NCI-H2171 (cell line): ENCODE measurements around the gene DPPA2.

ENCODE experiments used
- DNase-seq: peaks from one replicate; lab custom pipeline; 2025; lab: John Stamatoyannopoulos, UW

DPPA2 gene

DNA sequence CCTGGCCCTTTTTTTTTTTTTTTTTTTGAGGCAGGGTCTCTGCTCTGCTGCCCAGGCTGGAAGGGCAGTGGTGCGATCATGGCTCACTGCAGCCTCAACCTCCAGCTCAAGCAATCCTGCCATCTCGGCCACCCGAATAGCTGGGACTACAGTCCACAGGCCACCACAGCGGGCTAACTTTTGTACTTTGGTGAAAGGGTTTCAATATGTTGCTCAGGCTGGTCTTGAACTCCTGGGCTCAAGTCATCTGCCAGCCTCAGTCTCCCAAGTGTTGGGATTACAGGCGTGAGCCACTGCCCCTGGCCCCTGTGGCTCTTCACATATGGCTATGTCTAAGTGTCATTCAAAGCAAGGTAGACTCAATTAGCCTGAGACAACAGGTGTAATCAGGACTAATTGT is 8.8 kb upstream of the DPPA2 start:
- DNase-seq = no peak

DNA sequence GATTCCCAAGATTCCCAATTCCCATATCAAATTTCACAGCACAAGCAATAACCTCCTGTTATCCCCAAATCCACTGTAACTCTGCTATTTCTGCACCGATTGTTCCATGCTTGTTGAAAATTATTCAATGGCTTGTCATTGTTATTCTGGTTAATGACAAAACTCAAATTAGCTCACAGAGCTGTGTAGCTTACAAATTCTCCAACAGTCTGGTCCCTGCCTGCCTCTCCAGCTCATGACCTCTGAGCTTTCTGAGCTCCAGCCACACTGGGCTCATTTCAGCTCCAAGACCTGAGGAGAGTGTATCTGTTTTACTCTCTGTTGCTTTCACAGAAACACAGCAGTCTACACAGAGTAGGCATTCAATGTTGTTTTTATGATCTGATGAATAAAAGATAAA is 3.3 kb downstream of the DPPA2 start:
- DNase-seq = no peak

DNA sequence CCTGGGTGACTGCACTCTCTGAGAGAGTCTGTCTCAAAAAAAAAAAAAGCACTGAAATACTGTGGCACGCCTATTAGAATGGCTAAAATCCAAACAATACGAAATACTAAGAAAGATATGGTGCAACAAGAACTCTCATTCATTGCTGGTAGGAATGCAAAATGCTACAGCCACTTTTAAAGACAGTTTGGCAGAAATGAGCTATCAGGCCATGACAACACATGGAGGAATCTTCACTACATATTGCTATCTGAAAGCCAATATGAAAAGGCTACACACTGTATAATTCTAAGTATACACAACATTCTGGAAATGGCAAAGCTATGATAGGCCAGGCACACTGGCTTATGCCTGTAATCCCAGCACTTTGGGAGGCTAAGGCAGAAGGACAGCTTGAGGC is 18.8 kb downstream of the DPPA2 start:
- DNase-seq = no peak

DNA sequence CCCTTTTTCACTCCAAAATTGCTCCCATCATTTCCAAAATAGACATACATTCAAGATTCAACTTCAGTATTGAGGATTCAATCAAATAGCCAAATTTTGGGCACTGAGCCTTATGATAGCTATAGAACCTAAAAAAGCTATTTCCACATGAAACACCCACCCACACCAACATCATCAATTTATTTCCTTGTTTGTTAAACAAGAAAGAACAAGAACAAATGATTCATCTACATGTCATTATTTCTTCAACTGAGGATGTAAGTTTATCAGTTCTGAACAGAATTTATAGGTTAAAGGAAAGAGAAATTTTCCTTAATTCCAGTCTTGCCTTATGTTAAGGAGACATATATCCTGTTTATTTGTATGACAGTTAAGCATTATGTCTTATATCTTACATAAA is 32.2 kb downstream of the DPPA2 start:
- no peak for DNase-seq

DNA sequence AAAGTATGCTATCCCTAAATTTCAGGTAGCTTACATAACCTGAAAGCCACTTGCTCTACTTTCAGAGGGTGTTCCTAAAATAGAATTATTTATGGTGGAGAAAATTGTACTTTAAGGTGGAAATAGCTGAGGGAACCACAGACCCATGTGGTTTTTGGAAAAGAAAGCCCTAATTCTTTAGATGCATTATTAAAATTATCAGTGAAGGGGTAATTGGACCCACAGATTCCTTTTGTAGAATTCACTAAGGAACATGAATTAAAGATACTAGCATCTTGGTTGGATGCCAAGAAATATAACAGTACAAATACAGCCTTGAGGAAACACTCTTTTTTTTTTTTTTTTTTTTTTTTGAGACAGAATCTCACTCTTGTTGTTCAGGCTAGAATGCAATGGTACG is 37.8 kb downstream of the DPPA2 start:
- no peak for DNase-seq

DNA sequence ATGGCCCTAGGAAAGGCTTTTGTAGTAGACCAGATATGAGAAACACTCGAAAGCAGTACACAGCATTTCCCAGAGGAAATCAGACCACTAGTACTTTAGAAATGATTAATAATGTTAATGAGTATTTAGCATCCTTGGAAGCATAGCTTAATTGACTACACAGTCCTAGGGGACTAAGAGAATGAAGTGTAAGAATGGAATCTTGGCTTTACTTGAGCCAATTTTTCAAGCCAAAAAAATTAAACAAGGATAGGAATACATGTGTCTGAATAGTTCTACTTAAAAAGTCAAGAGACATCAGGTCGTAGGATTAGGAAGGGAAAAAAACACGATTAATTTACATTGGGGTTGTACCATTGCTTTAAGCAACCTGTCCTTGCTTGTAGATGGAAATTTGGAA is 38.2 kb downstream of the DPPA2 start:
- no peak for DNase-seq

DNA sequence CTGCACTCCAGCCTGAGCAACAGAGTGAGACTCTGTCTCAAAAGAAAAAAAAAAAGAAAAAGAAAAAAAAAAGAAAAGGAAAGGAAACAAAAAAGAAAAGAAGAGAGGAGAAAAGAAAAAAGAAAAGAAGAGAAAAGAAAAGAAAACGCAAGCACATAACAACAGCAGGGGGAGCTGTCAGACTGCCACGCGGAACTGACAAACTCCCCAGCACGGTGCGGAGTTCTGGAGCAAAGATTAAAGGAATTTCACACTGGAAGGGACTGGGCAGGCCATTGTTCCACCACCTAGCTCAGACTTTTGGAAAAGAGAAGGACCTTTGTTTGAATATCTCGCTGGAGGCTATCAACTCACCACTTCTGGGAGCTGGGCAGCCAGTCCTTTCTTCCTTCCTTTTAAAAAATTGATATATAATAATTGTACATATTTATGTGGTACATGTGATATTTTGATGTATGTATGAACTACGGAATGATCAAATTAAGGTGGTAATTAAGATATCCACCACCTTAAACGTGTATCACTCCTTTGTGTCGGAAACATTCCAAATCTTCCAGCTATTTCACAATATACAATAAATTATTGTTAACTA is 40.5 kb downstream of the DPPA2 start:
- DNase-seq = no peak

DNA sequence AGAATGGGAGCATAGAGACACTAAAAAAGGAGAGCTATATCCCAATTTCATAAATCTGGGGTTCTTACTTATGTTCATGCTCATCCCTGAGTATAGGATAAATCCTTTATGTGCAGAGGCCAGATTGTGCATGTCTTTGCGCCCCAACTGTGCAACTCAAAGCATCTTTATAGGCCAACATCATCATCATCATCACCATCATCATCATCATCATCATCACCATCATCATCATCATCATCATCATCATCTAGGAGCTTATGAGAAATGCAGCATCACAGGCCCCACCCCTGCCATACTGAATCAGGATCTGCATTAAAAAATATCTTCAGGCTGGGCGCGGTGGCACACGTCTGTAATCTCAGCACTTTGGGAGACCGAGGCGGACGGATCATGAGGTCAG is 45.5 kb downstream of the DPPA2 start:
- DNase-seq = no peak

DNA sequence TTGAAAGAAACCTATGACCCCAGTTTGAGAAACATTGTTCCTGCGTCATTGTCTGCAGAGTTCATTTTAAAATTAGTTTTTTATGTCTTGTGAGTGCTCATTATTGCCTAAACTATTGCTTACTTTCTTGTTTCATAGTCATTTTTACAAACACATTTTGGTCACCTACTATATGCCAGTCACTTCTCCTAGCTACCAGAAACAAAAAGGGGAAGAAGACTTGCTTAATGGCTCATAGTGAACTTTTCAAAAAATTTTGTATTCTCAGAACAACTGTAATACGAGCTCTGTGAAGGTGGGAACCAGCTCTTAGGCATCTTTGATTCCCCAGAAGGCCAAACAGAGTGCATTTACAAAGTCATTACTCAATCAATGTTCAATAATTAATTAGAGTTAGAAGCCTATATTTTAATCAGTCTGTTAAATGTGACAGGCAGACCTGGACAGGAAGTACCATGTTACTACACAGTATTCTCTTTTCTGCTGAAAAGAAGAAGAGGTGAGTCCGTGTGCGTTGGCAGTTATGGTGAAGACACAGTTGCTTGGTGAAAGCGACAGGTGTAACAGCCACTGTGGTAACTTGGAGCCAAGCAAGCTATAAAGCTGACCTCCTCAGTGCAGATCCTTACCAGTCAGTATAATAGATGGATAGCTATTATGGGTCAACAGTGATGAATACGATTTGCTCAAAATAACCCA is 46.6 kb downstream of the DPPA2 start:
- DNase-seq = no peak

DNA sequence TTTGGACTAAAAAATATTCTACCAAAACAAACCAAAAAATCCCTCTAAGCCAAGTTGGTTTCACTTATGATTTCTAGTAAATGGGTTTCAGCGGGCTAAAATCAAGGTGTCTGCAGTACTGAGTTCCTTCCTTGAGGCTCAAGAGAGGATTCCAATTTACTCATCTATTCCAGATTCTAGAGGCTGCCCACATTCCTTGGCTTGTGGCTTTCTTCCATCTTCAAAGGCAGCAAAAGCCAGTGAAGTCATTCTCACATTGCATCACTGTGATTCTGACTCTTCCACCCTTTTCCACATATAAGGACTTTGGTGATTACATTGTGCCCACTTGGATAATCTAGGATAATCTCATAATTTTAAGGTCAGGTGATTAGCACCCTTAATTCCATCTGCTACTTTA is 48.1 kb downstream of the DPPA2 start:
- no peak for DNase-seq

DNA sequence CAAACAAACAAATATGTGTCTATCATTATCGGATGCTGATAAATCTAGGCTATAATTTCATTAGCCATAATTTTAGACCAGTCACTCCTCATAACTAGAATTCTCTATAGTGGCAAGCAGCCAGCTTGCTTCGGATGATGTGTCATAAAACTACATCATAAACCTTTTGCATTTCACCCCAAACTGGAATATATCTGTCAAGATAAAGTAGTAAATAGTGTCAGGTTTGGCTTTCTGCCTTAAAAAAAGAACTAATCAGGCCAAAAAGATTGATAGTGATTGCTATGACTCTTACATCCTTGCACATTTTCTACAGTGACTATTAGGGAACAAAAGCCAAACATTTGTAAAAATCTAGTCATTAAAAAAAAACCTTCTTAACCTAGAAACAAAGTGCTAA is 51.0 kb downstream of the DPPA2 start:
- no peak for DNase-seq

DNA sequence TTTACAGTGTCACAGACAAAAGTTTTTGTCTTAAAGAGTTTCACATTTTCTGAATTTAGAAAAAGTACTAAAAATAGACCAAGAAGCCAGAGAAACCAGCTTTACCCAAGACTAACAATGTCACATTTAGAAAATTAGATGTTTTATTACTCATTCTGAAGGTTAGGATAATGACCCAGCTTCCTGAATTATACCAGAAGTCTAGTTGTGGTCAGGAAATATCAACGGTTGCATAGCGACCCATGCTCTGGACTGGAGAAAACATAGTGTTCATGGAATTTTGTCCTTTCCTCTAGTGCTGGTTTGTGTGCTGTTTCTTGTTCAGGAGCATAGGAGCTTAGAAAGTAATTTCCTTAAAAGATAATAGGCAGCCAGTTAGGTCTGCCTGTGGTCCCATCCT is 59.0 kb downstream of the DPPA2 start:
- DNase-seq = no peak

DNA sequence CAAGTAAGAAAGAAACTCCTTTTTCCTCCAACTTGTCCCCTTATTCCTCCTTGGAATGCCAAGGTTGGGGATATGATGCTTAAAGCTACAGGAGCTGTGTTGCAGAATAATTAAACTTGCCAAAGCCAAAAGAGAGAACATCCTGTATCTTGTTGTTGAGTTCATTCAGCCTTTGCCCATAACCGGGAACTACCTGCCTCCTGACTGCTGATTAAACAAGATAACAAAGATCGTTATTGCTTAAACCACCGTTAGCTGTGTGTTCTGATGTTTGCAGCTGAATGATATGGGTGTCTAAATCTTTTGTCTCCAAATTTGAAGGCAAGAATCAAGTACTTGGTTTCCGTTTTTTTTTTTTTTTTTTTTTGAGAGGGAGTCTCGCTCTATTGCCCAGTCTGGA is 61.5 kb downstream of the DPPA2 start:
- no peak for DNase-seq

DNA sequence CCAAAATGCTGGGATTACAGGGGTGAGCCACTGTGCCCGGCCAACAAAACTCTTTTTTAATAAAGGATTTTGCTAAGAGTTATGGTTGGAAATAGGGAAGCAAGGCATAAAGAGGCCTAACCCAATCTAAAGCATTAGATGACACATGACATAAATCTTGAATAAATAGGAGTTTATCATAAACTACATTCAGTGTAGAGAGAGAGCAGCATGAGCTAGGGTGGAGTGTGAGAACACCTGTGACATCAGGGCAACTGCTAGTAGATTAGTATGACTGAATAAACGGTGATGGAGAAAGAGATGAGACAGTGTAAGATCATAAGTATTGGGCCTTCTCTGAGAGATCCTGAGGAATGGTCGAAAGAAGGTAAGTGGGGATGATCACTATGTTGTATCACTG is 63.7 kb downstream of the DPPA2 start:
- DNase-seq = no peak
